Esophagus muscularis mucosa (tissue), 4 donors: ENCODE measurements around the gene PRDM16.

Experiments
- CTCF ChIP-seq, 3 experiments: fragments of 200-600 bp in 2 of 3; fragments of 450-650 bp in 1 of 3; sonication (generic) in 2 of 3; IDR thresholded peaks; one replicate each; pipeline ENCODE4 v1.5.1; 2017 to 2019; ENCODE audit warnings: antibody characterized with exemption in 3 of 3, mild to moderate bottlenecking in 2 of 3, moderate library complexity in 1 of 3
- EP300 ChIP-seq: sonication (generic); formaldehyde crosslinking; IDR thresholded peaks from one replicate; pipeline ENCODE4 v1.6.1; 2017; ENCODE audit warnings: antibody characterized with exemption
- POLR2A ChIP-seq: fragments of 450-650 bp; IDR thresholded peaks from one replicate; pipeline ENCODE4 v1.6.1; 2017; ENCODE audit warnings: antibody characterized with exemption, moderate library complexity, mild to moderate bottlenecking, low read depth
- POLR2AphosphoS5 ChIP-seq, 2 donors: sonication (generic); formaldehyde crosslinking; IDR thresholded peaks; one replicate each; pipeline ENCODE4 v1.6.1; 2017; ENCODE audit warnings: antibody characterized with exemption in 2 of 2

DNA sequence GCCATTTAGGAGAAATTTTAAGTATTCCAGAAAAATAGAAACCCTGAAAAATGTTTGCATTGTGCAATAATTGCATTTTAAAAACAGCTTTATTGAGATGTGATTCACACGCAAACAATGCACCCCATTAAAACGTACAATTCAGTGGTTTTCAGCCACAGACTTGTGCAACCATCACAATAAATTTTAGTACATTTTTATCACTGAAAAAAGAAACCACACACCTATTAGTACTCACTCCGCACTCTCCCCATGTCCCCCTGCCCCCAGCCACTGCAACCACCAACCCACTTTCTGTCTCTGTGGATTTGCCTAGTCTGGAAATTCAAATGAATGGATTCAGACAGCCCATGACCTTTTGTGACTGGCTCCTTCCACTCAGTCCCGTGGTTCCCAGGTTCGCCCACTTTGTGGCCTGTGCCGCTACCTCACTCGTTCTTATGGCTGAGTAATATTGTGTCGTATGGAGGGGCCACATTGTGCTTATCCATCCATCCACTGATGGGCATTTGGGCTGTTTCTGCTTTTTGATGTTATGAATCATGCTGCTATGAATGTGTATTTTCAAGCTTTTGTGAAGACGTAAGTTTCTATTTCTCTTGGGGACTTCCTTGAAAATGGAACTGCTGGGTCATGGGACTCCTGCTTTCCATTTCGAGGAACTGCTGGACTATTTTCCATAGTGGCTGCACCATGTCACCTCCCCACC lies 237.7 kb downstream of the PRDM16 start:
- no peak for TF ChIP-seq POLR2AphosphoS5 (IDR thresholded peaks at IDR 0.05)
- no peak for TF ChIP-seq CTCF (IDR thresholded peaks at IDR 0.05)
- TF ChIP-seq POLR2A, result no peak
- TF ChIP-seq EP300, result no peak
